KMS-11 (cell line): ENCODE results near the gene LUZP2.

Source experiments
- H2AFZ ChIP-seq: fragments of 200-600 bp; sonication (generic); 2 replicates; pipeline ENCODE4 v1.6.1; 2016; ENCODE audit warnings: antibody characterized with exemption, mixed run types, low read depth
- H3K27ac ChIP-seq: fragments of 200-600 bp; sonication (generic); 2 replicates; pipeline ENCODE4 v1.6.1; 2016; ENCODE audit warnings: mild to moderate bottlenecking, mixed run types
- H3K27me3 ChIP-seq: fragments of 200-600 bp; sonication (generic); 2 replicates; pipeline ENCODE4 v1.6.1; 2017; ENCODE audit warnings: mild to moderate bottlenecking, low read depth, mixed run types, moderate library complexity; ENCODE audit not compliant: insufficient read depth
- H3K36me3 ChIP-seq: fragments of 200-600 bp; sonication (generic); 2 replicates; pipeline ENCODE4 v1.6.1; 2017; ENCODE audit warnings: mild to moderate bottlenecking, mixed run types; ENCODE audit not compliant: insufficient read depth
- H3K4me1 ChIP-seq: fragments of 200-600 bp; sonication (generic); 2 replicates; pipeline ENCODE4 v1.6.1; 2016; ENCODE audit warnings: mild to moderate bottlenecking, low read depth, mixed run types; ENCODE audit not compliant: poor library complexity, severe bottlenecking
- H3K4me2 ChIP-seq: fragments of 200-600 bp; sonication (generic); 2 replicates; pipeline ENCODE4 v1.7.0; 2016; ENCODE audit warnings: mild to moderate bottlenecking, mixed run types
- H3K4me3 ChIP-seq: fragments of 200-600 bp; sonication (generic); IDR thresholded peaks from 2 replicates; pipeline ENCODE4 v1.6.1; 2017; ENCODE audit warnings: low read depth, low read length, mixed read lengths; ENCODE audit not compliant: insufficient read depth
- H3K79me2 ChIP-seq: fragments of 200-600 bp; sonication (generic); 2 replicates; pipeline ENCODE4 v1.6.1; 2016; ENCODE audit warnings: low read depth, mixed run types; ENCODE audit not compliant: insufficient read depth
- H3K9ac ChIP-seq: fragments of 200-600 bp; sonication (generic); 2 replicates; pipeline ENCODE4 v1.6.1; 2016; ENCODE audit warnings: mild to moderate bottlenecking, mixed run types
- H4K20me1 ChIP-seq: fragments of 200-600 bp; sonication (generic); 2 replicates; pipeline ENCODE4 v1.6.1; 2016; ENCODE audit warnings: mild to moderate bottlenecking, mixed run types; ENCODE audit not compliant: insufficient read depth
- TF ChIP-seq, protein P1 (sequence below): fragments of 200-600 bp; sonication (generic); conservative IDR thresholded peaks from 2 replicates; pipeline ENCODE4 v1.6.1; 2017; ENCODE audit warnings: low read depth, mild to moderate bottlenecking, antibody characterized with exemption, low read length, moderate library complexity, mixed read lengths

LUZP2 gene

GRCh38 chr11:24619900-24620299 lies 123.0 kb downstream of the LUZP2 start:
- TF ChIP-seq, protein P1, sequence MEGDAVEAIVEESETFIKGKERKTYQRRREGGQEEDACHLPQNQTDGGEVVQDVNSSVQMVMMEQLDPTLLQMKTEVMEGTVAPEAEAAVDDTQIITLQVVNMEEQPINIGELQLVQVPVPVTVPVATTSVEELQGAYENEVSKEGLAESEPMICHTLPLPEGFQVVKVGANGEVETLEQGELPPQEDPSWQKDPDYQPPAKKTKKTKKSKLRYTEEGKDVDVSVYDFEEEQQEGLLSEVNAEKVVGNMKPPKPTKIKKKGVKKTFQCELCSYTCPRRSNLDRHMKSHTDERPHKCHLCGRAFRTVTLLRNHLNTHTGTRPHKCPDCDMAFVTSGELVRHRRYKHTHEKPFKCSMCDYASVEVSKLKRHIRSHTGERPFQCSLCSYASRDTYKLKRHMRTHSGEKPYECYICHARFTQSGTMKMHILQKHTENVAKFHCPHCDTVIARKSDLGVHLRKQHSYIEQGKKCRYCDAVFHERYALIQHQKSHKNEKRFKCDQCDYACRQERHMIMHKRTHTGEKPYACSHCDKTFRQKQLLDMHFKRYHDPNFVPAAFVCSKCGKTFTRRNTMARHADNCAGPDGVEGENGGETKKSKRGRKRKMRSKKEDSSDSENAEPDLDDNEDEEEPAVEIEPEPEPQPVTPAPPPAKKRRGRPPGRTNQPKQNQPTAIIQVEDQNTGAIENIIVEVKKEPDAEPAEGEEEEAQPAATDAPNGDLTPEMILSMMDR: no peak
- no peak overlapping the region for H3K4me2 ChIP-seq
- H3K27me3 ChIP-seq: no peaks in the 10 kb centered on the region
- no peaks in the 10 kb centered on the region for H4K20me1 ChIP-seq
- H3K4me3 ChIP-seq: no peak overlapping the region
- no peaks in the 10 kb centered on the region for H3K36me3 ChIP-seq
- no peak overlapping the region for H2AFZ ChIP-seq
- H3K79me2 ChIP-seq: no peaks in the 10 kb centered on the region
- H3K9ac ChIP-seq: no peak overlapping the region
- H3K4me1 ChIP-seq: no peaks in the 10 kb centered on the region
- no peak overlapping the region for H3K27ac ChIP-seq

GRCh38 chr11:24622262-24622661 lies 125.4 kb downstream of the LUZP2 start:
- Histone ChIP-seq H2AFZ (no peak overlapping the region), H3K36me3 (no peaks in the 10 kb centered on the region), H3K4me3 (no peak overlapping the region), H3K79me2 (no peaks in the 10 kb centered on the region), H3K4me2 (no peak overlapping the region), H3K27me3 (no peaks in the 10 kb centered on the region), H3K9ac (no peak overlapping the region), H3K4me1 (no peaks in the 10 kb centered on the region), H3K27ac (no peak overlapping the region), H4K20me1 (no peaks in the 10 kb centered on the region)
- TF ChIP-seq, protein P1: no peak

- H2AFZ ChIP-seq: no peak overlapping the region
- no peaks in the 10 kb centered on the region for H3K79me2 ChIP-seq
- no peaks in the 10 kb centered on the region for H3K36me3 ChIP-seq
- no peak overlapping the region for H3K4me2 ChIP-seq
- H4K20me1 ChIP-seq: no peaks in the 10 kb centered on the region
- no peak overlapping the region for H3K9ac ChIP-seq
- no peak overlapping the region for H3K27ac ChIP-seq
- H3K4me3 ChIP-seq: no peak overlapping the region
- no peaks in the 10 kb centered on the region for H3K27me3 ChIP-seq
- no peaks in the 10 kb centered on the region for H3K4me1 ChIP-seq
- TF ChIP-seq, protein P1: no peak
Observed at GRCh38 chr11:24623121-24623520, 126.3 kb downstream of the LUZP2 start.

DNA sequence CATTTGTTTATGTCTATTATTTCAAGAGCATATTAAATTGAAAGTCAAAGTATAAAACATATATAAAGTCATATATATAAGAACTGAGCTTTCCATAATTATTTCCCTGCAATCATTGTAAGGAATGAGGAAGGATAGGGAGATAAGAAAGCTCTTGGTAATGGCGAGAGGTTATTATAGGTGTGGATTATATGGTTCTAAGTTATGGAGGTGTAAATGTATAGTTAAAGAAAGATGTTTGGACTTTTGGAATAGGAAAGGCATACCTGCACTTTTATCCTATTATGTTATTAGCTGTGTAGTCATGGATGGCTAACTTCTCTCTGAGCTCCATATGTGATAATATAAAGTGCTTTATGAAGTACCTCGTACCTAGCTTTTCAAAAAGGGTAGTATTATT lies 127.6 kb downstream of the LUZP2 start:
- H3K27me3 ChIP-seq: no peaks in the 10 kb centered on the region
- H2AFZ ChIP-seq: no peak overlapping the region
- TF ChIP-seq, protein P1: no peak
- no peaks in the 10 kb centered on the region for H3K79me2 ChIP-seq
- H3K27ac ChIP-seq: no peak overlapping the region
- H3K36me3 ChIP-seq: no peaks in the 10 kb centered on the region
- H3K9ac ChIP-seq: no peak overlapping the region
- H3K4me3 ChIP-seq: no peak overlapping the region
- no peaks in the 10 kb centered on the region for H4K20me1 ChIP-seq
- no peaks in the 10 kb centered on the region for H3K4me1 ChIP-seq
- no peak overlapping the region for H3K4me2 ChIP-seq
